Measurements from ENCODE around the gene PATJ. TPM values are rescaled to one million over a fixed set of nuclear protein-coding genes. Genes with fewer than 3 reads are reported as not detected.
"Not testable (repeated sequence)": the region's sequence is repeated elsewhere in the genome, so short reads cannot be mapped to it uniquely, and the experiment has no call there.

PATJ gene
- total RNA-seq, 1 experiment from 2014 or later, result 72.2 TPM

GRCh38 chr1:61708953-61709907 is 33.0 kb upstream of the PATJ start:
- BruUV-seq (replicated peaks), result no TSS peak
- no peak overlapping the region for H3K4me3 Mint-ChIP-seq (ENCODE audit: low read depth, unreplicated experiment)
- no peak overlapping the region for H3K27ac Mint-ChIP-seq (ENCODE audit: unreplicated experiment)
- no peaks in the 10 kb centered on the region for H3K4me1 Mint-ChIP-seq (ENCODE audit: low read depth, unreplicated experiment)
- H3K9me3 Mint-ChIP-seq (ENCODE audit: low read depth, unreplicated experiment), result no peaks in the 10 kb centered on the region
- intact Hi-C loops (cut with micrococcal nuclease; ENCODE audit: unreplicated experiment), result no loop called here
- TF ChIP-seq, protein P1, sequence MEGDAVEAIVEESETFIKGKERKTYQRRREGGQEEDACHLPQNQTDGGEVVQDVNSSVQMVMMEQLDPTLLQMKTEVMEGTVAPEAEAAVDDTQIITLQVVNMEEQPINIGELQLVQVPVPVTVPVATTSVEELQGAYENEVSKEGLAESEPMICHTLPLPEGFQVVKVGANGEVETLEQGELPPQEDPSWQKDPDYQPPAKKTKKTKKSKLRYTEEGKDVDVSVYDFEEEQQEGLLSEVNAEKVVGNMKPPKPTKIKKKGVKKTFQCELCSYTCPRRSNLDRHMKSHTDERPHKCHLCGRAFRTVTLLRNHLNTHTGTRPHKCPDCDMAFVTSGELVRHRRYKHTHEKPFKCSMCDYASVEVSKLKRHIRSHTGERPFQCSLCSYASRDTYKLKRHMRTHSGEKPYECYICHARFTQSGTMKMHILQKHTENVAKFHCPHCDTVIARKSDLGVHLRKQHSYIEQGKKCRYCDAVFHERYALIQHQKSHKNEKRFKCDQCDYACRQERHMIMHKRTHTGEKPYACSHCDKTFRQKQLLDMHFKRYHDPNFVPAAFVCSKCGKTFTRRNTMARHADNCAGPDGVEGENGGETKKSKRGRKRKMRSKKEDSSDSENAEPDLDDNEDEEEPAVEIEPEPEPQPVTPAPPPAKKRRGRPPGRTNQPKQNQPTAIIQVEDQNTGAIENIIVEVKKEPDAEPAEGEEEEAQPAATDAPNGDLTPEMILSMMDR (IDR thresholded peaks at IDR 0.05; ENCODE audit: unreplicated experiment), result no peak
- H3K36me3 Mint-ChIP-seq (ENCODE audit: insufficient read depth, unreplicated experiment), result peaks cover 22% of the 10 kb centered on the region
- no peaks in the 10 kb centered on the region for H3K27me3 Mint-ChIP-seq (ENCODE audit: unreplicated experiment)
- CTCF ChIA-PET, result no interaction called here
- DNase-seq, result no peak

GRCh38 chr1:61709908-61710289 is 32.4 kb upstream of the PATJ start:
- Mint-ChIP-seq H3K27me3 (ENCODE audit: unreplicated experiment) (no peaks in the 10 kb centered on the region), H3K4me3 (ENCODE audit: low read depth, unreplicated experiment) (no peak overlapping the region), H3K9me3 (ENCODE audit: low read depth, unreplicated experiment) (no peaks in the 10 kb centered on the region), H3K36me3 (ENCODE audit: insufficient read depth, unreplicated experiment) (peaks cover 20% of the 10 kb centered on the region), H3K4me1 (ENCODE audit: low read depth, unreplicated experiment) (no peaks in the 10 kb centered on the region), H3K27ac (ENCODE audit: unreplicated experiment) (no peak overlapping the region)
- intact Hi-C loops (cut with micrococcal nuclease; ENCODE audit: unreplicated experiment), result no loop called here
- CTCF ChIA-PET, result no interaction called here
- TF ChIP-seq, protein P1 (IDR thresholded peaks at IDR 0.05; ENCODE audit: unreplicated experiment), result no peak
- no peak for DNase-seq
- BruUV-seq (replicated peaks), result no TSS peak

GRCh38 chr1:61711257-61711656 is 31.0 kb upstream of the PATJ start:
- DNase-seq; H3K9me3 Mint-ChIP-seq (ENCODE audit: low read depth, unreplicated experiment); intact Hi-C loops (cut with micrococcal nuclease; ENCODE audit: unreplicated experiment); H3K4me3 Mint-ChIP-seq (ENCODE audit: low read depth, unreplicated experiment); H3K4me1 Mint-ChIP-seq (ENCODE audit: low read depth, unreplicated experiment); CTCF ChIA-PET; H3K27me3 Mint-ChIP-seq (ENCODE audit: unreplicated experiment); H3K27ac Mint-ChIP-seq (ENCODE audit: unreplicated experiment); BruUV-seq (replicated peaks): not testable (repeated sequence)
- peaks cover 20% of the 10 kb centered on the region for H3K36me3 Mint-ChIP-seq (ENCODE audit: insufficient read depth, unreplicated experiment)

DNA sequence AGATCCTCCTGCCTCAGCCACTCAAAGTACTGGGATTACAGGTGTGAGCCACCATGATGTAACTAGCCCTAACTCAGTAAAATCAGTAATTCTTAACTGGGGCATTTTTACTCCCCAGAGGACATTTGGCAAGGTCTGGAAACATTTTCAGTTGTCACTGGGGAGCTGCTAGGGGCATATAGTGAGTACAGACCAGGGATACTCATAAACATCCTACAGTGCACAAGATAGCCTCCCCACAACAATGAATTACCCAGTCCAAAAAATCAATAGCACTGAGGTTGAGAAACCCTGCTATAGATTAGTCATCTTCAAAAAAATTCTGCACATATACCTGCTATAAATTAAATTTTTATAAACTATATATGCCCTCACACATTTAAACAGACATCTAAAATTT is 30.3 kb upstream of the PATJ start:
- no peaks in the 10 kb centered on the region for H3K9me3 Mint-ChIP-seq (ENCODE audit: low read depth, unreplicated experiment)
- no peak overlapping the region for H3K4me3 Mint-ChIP-seq (ENCODE audit: low read depth, unreplicated experiment)
- DNase-seq, result no peak
- no peaks in the 10 kb centered on the region for H3K4me1 Mint-ChIP-seq (ENCODE audit: low read depth, unreplicated experiment)
- BruUV-seq (replicated peaks), result no TSS peak
- no peak overlapping the region for H3K27ac Mint-ChIP-seq (ENCODE audit: unreplicated experiment)
- CTCF ChIA-PET, result no interaction called here
- no peaks in the 10 kb centered on the region for H3K27me3 Mint-ChIP-seq (ENCODE audit: unreplicated experiment)
- intact Hi-C loops (cut with micrococcal nuclease; ENCODE audit: unreplicated experiment), result no loop called here
- H3K36me3 Mint-ChIP-seq (ENCODE audit: insufficient read depth, unreplicated experiment), result peaks cover 17% of the 10 kb centered on the region
- TF ChIP-seq, protein P1 (IDR thresholded peaks at IDR 0.05; ENCODE audit: unreplicated experiment), result no peak

GRCh38 chr1:61718996-61719663 is 23.1 kb upstream of the PATJ start:
- not testable (repeated sequence) for BruUV-seq (replicated peaks)

More at GRCh38 chr1:61718996-61719663, 23.1 kb upstream of the PATJ start:
- DNase-seq; H3K27ac Mint-ChIP-seq (ENCODE audit: unreplicated experiment); H3K4me1 Mint-ChIP-seq (ENCODE audit: low read depth, unreplicated experiment); H3K4me3 Mint-ChIP-seq (ENCODE audit: low read depth, unreplicated experiment); intact Hi-C loops (cut with micrococcal nuclease; ENCODE audit: unreplicated experiment); H3K36me3 Mint-ChIP-seq (ENCODE audit: insufficient read depth, unreplicated experiment); CTCF ChIA-PET; H3K9me3 Mint-ChIP-seq (ENCODE audit: low read depth, unreplicated experiment); H3K27me3 Mint-ChIP-seq (ENCODE audit: unreplicated experiment): not testable (repeated sequence)

Measured in Calu3 (cell line).